BE2C (cell line): ENCODE results near the gene NEURL4.
A peak's percentile ranks its signal among the peaks of the same experiment; 100 is the strongest.

ENCODE experiments used
- DNase-seq: peaks from one replicate; pipeline ENCODE4 v3.0.0-alpha.2; 2020
- H3K27me3 ChIP-seq: fragments of 250-450 bp; sonication (Bioruptor Pico); 2 replicates; pipeline ENCODE4 v1.5.1; 2020; ENCODE audit warnings: mild to moderate bottlenecking
- H3K36me3 ChIP-seq: fragments of 250-450 bp; sonication (Bioruptor Pico); 2 replicates; pipeline ENCODE4 v1.5.1; 2020; ENCODE audit warnings: mild to moderate bottlenecking
- H3K4me1 ChIP-seq: fragments of 250-450 bp; sonication (Bioruptor Pico); 2 replicates; pipeline ENCODE4 v1.5.1; 2020
- H3K4me3 ChIP-seq: 2 replicates; pipeline ENCODE4 v1.5.1; 2011; ENCODE audit warnings: low read depth, low read length
- H3K9me3 ChIP-seq: fragments of 250-450 bp; sonication (Bioruptor Pico); 2 replicates; pipeline ENCODE4 v1.5.1; 2020
- TF ChIP-seq, protein P1 (sequence below): IDR thresholded peaks from 2 replicates; pipeline ENCODE4 v1.5.1; 2012; ENCODE audit warnings: mild to moderate bottlenecking, low read depth, low read length

The NEURL4 gene

DNA sequence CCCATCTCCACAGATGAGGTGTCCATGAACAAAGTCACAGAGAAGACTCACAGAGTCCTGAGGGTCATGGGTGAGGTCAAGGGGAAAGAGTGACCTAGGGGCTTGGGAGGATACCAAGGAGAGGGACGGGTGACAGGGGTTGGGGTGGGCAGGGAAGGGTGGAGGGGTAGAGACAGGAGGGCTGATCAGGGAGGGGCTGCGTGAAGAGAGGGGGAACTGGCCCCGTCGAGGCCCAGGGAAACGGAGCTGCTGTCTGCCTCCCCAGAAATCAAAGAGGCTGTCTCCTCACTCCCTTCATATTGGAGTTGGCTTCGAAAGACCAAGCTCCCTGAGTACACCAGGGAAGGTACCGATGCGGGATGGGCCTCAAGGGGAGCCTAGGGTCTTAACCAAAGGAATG, 26.4 kb upstream of the NEURL4 start:
- TF ChIP-seq, protein P1, sequence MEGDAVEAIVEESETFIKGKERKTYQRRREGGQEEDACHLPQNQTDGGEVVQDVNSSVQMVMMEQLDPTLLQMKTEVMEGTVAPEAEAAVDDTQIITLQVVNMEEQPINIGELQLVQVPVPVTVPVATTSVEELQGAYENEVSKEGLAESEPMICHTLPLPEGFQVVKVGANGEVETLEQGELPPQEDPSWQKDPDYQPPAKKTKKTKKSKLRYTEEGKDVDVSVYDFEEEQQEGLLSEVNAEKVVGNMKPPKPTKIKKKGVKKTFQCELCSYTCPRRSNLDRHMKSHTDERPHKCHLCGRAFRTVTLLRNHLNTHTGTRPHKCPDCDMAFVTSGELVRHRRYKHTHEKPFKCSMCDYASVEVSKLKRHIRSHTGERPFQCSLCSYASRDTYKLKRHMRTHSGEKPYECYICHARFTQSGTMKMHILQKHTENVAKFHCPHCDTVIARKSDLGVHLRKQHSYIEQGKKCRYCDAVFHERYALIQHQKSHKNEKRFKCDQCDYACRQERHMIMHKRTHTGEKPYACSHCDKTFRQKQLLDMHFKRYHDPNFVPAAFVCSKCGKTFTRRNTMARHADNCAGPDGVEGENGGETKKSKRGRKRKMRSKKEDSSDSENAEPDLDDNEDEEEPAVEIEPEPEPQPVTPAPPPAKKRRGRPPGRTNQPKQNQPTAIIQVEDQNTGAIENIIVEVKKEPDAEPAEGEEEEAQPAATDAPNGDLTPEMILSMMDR, result no peak
- no peak overlapping the region for H3K4me3 ChIP-seq
- H3K9me3 ChIP-seq, result no peaks in the 10 kb centered on the region
- no peak for DNase-seq
- H3K4me1 ChIP-seq, result no peaks in the 10 kb centered on the region
- H3K36me3 ChIP-seq, result no peaks in the 10 kb centered on the region
- no peaks in the 10 kb centered on the region for H3K27me3 ChIP-seq

- peak; percentile 53 for DNase-seq
- no peaks in the 10 kb centered on the region for H3K4me1 ChIP-seq
- TF ChIP-seq, protein P1, result no peak
These were observed 25.9 kb upstream of the NEURL4 start, which contains the start of gene TMEM95 for GRCh38 chr17:7355053-7355452. Gene TMEM95 (plus strand): TSS chr17:7355156. CDS start chr17:7355205, 49 bp downstream.

GRCh38 chr17:7354262-7354843, 25.2 kb upstream of the NEURL4 start:
- Histone ChIP-seq H3K9me3 (no peaks in the 10 kb centered on the region), H3K36me3 (no peaks in the 10 kb centered on the region), H3K4me1 (0 out of 2 replicates have a peak, but pooled peaks cover 2% of the 10 kb centered on the region), H3K27me3 (no peaks in the 10 kb centered on the region), H3K4me3 (no peak overlapping the region)
- no peak for DNase-seq
- TF ChIP-seq, protein P1, result no peak

More at GRCh38 chr17:7355053-7355452, 25.9 kb upstream of the NEURL4 start, which contains the start of gene TMEM95:
- H3K36me3 ChIP-seq, result no peaks in the 10 kb centered on the region
- no peaks in the 10 kb centered on the region for H3K9me3 ChIP-seq
- no peak within 1 kb of the TSS for H3K4me3 ChIP-seq
- H3K27me3 ChIP-seq, result no peaks in the 10 kb centered on the region

DNA sequence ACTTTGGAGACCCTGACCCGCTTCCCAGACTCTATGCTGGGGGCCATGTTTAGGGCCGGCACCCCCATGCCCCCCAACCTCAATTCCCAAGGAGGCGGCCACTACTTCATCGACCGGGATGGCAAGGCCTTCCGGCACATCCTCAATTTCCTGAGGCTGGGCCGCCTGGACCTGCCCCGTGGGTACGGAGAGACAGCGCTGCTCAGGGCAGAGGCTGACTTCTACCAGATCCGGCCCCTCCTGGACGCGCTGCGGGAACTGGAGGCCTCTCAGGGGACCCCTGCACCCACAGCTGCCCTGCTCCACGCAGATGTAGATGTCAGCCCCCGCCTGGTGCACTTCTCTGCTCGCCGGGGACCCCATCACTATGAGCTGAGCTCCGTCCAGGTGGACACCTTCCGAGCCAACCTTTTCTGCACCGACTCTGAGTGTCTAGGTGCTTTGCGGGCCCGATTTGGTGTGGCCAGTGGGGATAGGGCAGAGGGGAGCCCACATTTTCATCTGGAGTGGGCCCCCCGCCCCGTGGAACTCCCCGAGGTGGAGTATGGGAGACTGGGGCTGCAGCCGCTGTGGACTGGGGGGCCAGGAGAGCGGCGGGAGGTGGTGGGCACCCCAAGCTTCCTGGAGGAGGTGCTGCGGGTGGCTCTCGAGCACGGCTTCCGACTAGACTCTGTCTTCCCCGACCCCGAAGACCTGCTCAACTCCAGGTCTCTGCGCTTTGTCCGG, 23.9 kb upstream of the NEURL4 start:
- no peaks in the 10 kb centered on the region for H3K27me3 ChIP-seq
- DNase-seq, result no peak
- no peak overlapping the region for H3K4me3 ChIP-seq
- H3K36me3 ChIP-seq, result no peaks in the 10 kb centered on the region
- H3K4me1 ChIP-seq, result 0 out of 2 replicates have a peak, but pooled peaks cover 2% of the 10 kb centered on the region
- TF ChIP-seq, protein P1, result no peak
- no peaks in the 10 kb centered on the region for H3K9me3 ChIP-seq

DNA sequence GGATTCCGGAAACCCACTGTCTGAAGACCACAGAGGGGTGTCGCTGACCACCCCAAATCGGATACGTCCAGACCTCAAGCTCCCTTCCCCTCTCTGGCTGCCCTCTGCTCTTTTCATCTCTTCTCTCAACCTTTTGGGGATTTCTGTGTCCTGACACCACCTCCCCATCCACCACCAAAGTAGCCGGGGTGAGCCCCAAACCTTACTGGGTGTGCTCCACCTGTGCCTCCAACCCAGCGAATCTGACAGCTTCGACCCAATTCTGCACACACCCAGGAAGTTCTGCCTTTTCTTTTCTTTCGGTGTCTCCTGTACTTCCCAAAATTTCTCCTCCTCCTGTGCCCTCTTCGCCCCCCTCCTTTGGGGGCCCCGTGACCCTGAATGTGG, 23.4 kb upstream of the NEURL4 start:
- Histone ChIP-seq H3K4me3 (peak overlapping the region; percentile 54), H3K4me1 (0 out of 2 replicates have a peak, but pooled peaks cover 2% of the 10 kb centered on the region), H3K36me3 (no peaks in the 10 kb centered on the region), H3K27me3 (no peaks in the 10 kb centered on the region), H3K9me3 (no peaks in the 10 kb centered on the region)
- TF ChIP-seq, protein P1, result no peak; the same call in 1 of the 2 replicates
- DNase-seq, result no peak
